ENCODE measurements around the gene TRAT1. TPM values are rescaled to one million over a fixed set of nuclear protein-coding genes. Genes with fewer than 3 reads are reported as not detected.

Gene TRAT1
- total RNA-seq, 1 donor from 2014 or later = 1.1 TPM

DNA sequence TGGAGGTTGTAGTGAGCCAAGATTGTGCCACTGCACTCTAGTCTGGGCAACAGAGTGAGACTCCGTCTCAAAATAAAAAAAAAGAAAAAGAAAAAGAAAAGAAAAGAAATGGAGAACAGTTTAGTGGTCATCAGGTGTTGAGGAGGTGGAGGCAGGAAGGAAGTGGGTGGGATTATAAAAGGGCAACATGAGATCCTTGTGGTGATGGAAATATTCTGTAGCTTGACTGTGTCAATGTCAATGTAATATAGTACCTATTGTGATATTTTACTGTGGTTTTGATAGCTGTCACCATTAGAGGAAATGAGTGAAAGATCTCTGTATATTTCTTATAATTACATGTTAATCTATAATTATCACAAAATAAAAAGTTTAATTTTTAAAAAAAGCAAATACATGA, 60.8 kb downstream of the TRAT1 start:
- intact Hi-C loops (cut with DNase I) = no loop called here

DNA sequence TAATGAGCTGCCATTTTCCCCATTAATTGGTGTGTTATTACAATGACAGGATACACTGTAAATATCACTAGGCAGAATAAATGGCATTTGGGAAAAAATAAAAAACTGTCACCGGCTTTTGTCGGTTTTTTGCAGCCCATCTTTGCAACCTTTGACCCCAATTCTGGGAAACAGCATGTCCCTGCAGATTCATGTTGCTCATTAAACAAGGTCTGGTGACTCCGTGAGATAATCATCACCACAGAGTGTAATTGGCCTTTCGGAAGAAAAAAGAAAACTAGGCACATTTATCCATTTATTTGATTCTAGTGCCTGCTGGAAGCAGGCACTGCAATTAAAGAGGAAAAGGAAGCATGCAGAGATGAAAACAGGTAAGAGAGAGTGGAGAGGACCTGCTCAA, 64.5 kb downstream of the TRAT1 start:
- TF ChIP-seq, protein P1, sequence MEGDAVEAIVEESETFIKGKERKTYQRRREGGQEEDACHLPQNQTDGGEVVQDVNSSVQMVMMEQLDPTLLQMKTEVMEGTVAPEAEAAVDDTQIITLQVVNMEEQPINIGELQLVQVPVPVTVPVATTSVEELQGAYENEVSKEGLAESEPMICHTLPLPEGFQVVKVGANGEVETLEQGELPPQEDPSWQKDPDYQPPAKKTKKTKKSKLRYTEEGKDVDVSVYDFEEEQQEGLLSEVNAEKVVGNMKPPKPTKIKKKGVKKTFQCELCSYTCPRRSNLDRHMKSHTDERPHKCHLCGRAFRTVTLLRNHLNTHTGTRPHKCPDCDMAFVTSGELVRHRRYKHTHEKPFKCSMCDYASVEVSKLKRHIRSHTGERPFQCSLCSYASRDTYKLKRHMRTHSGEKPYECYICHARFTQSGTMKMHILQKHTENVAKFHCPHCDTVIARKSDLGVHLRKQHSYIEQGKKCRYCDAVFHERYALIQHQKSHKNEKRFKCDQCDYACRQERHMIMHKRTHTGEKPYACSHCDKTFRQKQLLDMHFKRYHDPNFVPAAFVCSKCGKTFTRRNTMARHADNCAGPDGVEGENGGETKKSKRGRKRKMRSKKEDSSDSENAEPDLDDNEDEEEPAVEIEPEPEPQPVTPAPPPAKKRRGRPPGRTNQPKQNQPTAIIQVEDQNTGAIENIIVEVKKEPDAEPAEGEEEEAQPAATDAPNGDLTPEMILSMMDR (IDR thresholded peaks at IDR 0.05) = no peak
- Histone ChIP-seq H3K27me3 (no peaks in the 10 kb centered on the region), H3K36me3 (no peaks in the 10 kb centered on the region), H3K27ac (no peak overlapping the region), H3K4me3 (no peak overlapping the region), H3K9me3 (no peaks in the 10 kb centered on the region), H3K4me1 (no peaks in the 10 kb centered on the region)
- DNase-seq (no peak), ATAC-seq (no peak)
- intact Hi-C loops (cut with DNase I) = no loop called here

More for the DNA sequence above, 60.8 kb downstream of the TRAT1 start:
- H3K9me3 ChIP-seq = no peaks in the 10 kb centered on the region
- TF ChIP-seq, protein P1 (IDR thresholded peaks at IDR 0.05) = no peak
- no peak overlapping the region for H3K27ac ChIP-seq
- H3K4me1 ChIP-seq = no peaks in the 10 kb centered on the region
- no peaks in the 10 kb centered on the region for H3K27me3 ChIP-seq
- H3K4me3 ChIP-seq = no peak overlapping the region
- DNase-seq (no peak), ATAC-seq (no peak)
- no peaks in the 10 kb centered on the region for H3K36me3 ChIP-seq

DNA sequence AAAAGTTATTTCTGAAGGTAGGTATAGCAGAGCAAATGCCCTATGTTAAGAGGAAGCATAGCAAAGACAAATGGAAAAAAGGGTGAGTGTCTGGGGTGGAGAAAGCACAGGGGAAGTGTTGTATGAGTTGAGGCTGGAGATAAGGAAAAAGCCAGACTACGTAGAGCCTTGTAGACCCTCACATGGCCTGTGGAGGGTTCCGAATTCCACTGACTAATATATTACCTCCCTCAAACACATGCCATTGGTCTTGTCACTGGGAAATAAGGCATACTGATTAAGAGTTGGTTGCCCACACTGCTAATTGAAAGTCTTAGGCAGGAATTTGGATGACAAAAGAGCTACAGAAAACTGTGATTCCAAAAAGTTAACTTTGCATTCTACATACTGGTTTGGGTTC, 65.2 kb downstream of the TRAT1 start:
- no peak for ATAC-seq
- intact Hi-C loops (cut with DNase I) = no loop called here

DNA sequence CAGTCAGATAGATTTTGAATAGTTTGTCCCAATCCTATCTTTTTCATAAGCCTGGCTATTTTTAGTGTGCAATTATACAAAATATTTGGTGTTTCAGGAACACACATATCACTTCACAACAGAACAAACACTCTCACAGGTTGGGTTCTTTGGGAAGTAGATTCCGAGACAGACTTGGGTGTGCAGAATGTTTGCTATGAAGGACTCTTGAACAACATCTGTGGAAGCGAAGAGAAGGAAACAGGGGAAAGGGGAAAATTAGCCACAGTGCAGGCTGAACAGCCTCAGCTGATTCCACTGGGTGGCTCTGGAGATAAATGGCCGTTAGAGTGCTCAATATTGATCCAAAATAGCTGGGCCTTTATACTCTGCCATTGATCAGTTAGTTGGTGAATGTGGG, 69.2 kb downstream of the TRAT1 start:
- Histone ChIP-seq H3K27me3 (no peaks in the 10 kb centered on the region), H3K36me3 (no peaks in the 10 kb centered on the region), H3K27ac (no peak overlapping the region), H3K4me3 (no peak overlapping the region), H3K4me1 (no peaks in the 10 kb centered on the region), H3K9me3 (no peaks in the 10 kb centered on the region)
- TF ChIP-seq, protein P1 (IDR thresholded peaks at IDR 0.05) = no peak
- peak; percentile 55 for ATAC-seq
- intact Hi-C loops (cut with DNase I) = no loop called here
- no peak for DNase-seq

More for the DNA sequence above, 65.2 kb downstream of the TRAT1 start:
- DNase-seq = no peak
- H3K9me3 ChIP-seq = no peaks in the 10 kb centered on the region
- H3K4me1 ChIP-seq = no peaks in the 10 kb centered on the region
- H3K27ac ChIP-seq = no peak overlapping the region
- no peak overlapping the region for H3K4me3 ChIP-seq
- no peaks in the 10 kb centered on the region for H3K36me3 ChIP-seq
- no peaks in the 10 kb centered on the region for H3K27me3 ChIP-seq
- TF ChIP-seq, protein P1 (IDR thresholded peaks at IDR 0.05) = no peak

DNA sequence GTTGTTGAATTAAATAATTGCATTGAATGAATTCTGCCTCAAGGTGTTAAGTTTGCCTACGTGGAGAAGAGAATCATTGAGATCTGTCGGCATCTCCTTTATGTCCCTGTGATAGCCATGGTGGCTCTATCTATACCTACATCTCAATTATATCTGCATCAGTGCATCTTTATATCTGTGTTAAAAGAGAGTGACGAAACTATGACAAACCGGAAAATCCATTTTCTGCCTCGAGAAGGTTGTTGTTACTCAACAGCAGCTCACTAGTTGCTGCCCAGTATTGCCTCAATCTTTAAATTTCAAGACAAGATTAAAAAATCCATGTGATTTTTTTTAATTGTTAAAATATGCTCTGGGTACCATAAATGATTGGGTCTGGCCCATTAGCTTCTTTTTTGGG, 72.4 kb downstream of the TRAT1 start:
- H3K9me3 ChIP-seq = no peaks in the 10 kb centered on the region
- no peaks in the 10 kb centered on the region for H3K36me3 ChIP-seq
- no peaks in the 10 kb centered on the region for H3K27me3 ChIP-seq
- no peaks in the 10 kb centered on the region for H3K4me1 ChIP-seq
- intact Hi-C loops (cut with DNase I) = no loop called here
- TF ChIP-seq, protein P1 (IDR thresholded peaks at IDR 0.05) = no peak
- H3K27ac ChIP-seq = no peak overlapping the region
- H3K4me3 ChIP-seq = no peak overlapping the region
- ATAC-seq = no peak
- no peak for DNase-seq

DNA sequence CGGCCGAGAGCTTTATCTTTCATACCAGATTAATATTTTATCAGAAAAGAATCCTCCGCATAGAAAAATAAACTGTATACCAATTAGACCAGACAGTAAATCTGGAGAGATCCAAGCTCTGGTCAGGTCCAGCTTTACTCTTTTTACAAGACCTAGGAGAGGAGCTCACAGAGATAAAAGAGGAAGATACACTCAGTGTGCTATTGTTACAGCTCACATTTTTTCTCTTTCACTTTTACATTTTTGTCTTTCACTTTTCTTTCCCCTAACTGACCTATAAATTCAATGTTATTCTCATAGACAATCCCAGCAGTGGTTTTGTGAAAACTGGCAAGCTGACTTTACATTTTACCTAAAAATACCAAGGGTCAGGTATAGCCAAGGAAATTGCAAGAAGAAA, 75.3 kb downstream of the TRAT1 start:
- ATAC-seq (no peak), DNase-seq (no peak)
- no peak overlapping the region for H3K4me3 ChIP-seq
- H3K4me1 ChIP-seq = no peaks in the 10 kb centered on the region
- TF ChIP-seq, protein P1 (IDR thresholded peaks at IDR 0.05) = no peak
- H3K9me3 ChIP-seq = no peaks in the 10 kb centered on the region
- H3K27me3 ChIP-seq = no peaks in the 10 kb centered on the region
- no peak overlapping the region for H3K27ac ChIP-seq
- H3K36me3 ChIP-seq = no peaks in the 10 kb centered on the region
- intact Hi-C loops (cut with DNase I) = no loop called here

Measured in upper lobe of right lung (tissue), 1 donor.